Measurements from ENCODE around the gene ZFYVE28.
"Not testable (repeated sequence)": the region's sequence is repeated elsewhere in the genome, so short reads cannot be mapped to it uniquely, and the experiment has no call there.

ZFYVE28 gene

DNA sequence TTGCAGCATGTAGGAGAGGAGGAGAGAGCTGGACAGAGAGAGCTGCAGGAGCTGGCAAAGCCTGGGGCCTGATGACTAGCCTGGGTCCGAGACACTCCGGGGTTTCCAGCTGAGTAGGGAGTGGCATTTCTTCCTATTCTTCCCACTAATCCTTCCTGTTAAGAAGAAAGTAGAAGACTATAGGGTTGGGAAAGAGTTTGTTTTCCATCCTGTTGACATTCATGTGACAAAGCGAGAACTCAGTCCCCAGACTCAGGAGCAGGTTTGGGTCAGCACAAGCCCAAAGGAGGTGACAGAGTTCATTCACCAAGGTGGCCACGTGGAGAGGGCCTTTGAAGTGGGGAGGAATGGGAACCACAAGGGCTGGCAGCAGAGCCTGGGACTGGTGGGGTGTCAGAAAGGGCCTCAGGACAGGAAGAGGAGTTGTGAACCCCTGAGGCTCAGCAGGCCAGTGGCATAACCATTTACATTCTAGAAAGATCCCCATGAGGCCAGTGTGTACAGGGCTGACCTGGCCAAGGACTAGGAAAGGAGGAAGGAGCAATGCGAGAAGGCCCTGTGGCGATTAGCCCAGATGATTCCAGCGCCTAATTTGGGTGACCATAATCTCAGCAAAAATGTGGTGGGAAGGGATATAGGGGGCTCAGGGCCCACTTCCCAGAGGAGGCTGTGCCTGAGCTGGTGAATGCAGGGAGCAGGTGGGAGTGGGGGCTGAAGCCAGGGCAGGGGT is 173.2 kb downstream of the ZFYVE28 start:
- TF ChIP-seq JUND (IDR thresholded peaks at IDR 0.05; ENCODE audit: low read depth): no peak
- in situ Hi-C loops (cut with HindIII; ENCODE audit: low pct_unique_long_range_greater_than_20kb, low sequenced_read_pairs): no loop called here
- no peak for DNase-seq (ENCODE audit: low read depth in 1 of 2, low spot score in 1 of 2)

DNA sequence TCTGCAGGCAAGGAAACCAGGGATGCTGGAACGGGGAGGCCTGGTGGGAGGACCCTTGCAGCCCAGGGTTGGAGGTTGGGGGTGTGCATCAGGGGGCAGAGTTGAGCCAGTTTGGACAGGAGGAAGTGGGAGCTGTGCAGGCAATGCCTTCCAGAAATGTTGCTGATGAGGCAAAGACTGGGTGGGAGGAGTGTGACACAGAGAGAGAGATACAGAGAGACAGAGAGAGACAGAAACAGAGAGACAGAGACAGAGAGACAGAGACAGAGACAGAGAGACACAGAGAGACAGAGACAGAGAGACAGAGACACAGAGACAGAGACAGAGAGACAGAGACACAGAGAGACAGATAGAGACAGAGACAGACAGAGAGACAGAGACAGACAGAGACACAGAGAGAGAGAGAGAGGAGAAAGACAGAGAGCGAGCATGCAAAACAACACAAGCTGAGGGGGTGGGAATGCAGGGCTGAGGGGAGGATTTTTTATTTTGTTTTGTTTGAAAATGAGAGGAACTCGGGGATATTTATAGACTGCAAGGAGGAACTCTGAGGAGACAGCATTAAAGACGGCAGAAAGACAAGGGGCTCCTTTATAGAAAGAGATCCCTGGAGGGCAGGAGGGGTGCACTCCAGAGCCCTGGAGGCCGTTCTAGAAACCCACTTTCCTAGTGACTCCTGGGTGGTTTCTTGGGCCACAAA is 174.6 kb downstream of the ZFYVE28 start:
- in situ Hi-C loops (cut with HindIII; ENCODE audit: low pct_unique_long_range_greater_than_20kb, low sequenced_read_pairs): no loop called here
- TF ChIP-seq JUND (IDR thresholded peaks at IDR 0.05; ENCODE audit: low read depth): no peak
- DNase-seq (ENCODE audit: low read depth in 1 of 2, low spot score in 1 of 2): no peak

DNA sequence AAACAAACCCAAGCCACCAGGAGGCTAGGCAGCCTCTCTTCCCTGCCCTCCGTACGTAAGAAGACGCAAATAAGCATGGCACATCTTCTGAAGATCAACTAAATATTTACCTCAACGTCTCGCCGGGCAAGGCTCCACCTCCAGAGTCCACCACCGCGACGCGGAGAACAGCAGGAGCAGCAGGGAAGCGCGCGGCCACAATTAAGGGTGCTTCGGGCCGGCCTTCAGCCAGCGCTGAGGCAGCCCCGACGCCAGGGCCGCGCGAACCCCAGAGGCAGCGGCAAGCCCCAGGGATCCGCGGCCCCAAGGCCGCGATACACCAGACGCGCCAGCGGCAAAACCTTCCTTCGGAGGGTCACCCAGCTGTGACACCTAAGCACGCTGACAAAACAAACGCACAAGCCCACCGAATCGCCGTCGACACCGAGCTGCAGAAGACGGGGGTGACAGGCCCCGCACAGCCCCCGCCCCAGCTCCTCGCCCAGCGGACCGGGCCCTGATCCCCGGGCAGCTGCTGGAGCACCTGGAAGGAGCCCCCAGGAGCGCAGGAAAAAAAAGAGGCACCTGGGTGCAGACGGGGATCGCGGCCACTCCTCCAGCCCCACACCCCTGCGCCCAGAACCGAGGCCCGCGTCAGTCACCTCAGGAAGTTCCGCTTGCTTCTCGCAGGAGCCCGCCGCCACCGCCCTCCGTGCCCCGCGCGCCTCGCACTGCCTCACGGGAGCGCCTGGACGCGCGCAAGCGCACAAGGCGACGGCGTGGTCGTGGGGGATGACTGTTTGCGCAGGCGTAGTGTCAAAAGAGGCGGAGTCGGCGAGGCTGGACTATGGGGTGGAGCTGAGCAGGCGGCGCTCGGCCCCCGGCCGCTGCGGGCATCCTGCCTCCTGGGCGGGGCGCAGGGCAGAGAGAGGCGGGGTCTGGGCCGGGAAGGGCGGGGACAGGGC is 176.8 kb downstream of the ZFYVE28 start, which contains the start of the genes HAUS3 and POLN:
Gene HAUS3, minus strand, starts transcription at position 712 of the 944 bp plus-strand sequence. CDS start 1,175 bp downstream, outside the sequence.
Gene POLN, minus strand, starts transcription at position 712 of the 944 bp plus-strand sequence. CDS start 12,890 bp downstream, outside the sequence.
- TF ChIP-seq JUND (IDR thresholded peaks at IDR 0.05; ENCODE audit: low read depth): no peak
- in situ Hi-C loops (cut with HindIII; ENCODE audit: low pct_unique_long_range_greater_than_20kb, low sequenced_read_pairs): no loop called here
- DNase-seq (ENCODE audit: low read depth in 1 of 2, low spot score in 1 of 2): peak; percentile 98 to 99

DNA sequence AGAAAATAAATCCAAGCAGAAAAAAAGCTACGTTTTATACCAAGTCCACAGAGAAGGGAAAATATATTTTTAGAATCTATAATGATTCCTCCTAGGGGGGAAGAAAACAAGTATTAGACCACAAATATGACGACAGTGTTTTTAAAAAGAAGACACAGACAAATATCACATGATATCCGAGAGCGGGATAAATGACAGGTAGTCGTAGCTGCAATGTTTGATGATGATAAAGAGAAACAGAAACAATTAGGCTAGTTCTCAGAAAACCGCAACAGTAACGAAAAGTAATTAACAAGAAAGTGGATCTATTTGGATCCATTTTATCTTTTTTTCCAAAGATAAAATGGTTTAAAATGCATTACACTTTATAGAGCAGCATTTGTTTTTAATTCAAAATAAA is 177.4 kb downstream of the ZFYVE28 start:
- no peak for DNase-seq (ENCODE audit: low read depth in 1 of 2, low spot score in 1 of 2)
- TF ChIP-seq JUND (IDR thresholded peaks at IDR 0.05; ENCODE audit: low read depth): no peak
- in situ Hi-C loops (cut with HindIII; ENCODE audit: low pct_unique_long_range_greater_than_20kb, low sequenced_read_pairs): no loop called here

DNA sequence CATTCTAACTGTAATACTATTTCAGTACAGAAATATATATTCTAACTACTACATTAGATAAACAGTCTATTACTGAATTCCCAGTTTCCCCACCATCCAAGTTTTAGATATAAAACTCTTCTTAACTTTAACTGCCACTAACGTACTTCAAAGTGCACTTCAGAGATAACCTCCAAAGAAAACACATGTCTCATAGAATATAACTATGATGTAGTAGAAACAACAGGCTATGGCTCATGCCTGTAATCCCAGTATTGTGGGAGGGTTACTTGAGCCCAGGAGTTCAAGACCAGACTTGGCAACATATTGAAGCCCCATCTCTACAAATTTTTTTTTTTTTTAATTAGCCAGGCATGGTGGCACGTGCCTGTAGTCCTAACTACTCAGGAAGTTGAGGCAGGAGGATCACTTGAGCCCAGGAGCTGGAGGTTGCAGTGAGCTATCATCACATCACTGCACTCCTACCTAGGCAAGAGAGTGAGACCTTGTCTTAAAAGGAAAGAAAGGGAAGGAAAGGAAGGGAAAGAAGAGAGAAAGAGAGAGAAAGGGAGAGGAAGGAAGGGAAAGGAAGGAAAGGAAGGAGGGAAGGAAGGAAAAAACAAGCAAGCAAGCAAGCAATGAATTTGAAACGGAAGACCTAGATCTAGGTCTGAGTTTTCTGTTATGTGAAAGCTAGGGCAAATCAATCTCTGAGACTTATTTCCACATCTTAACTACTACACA is 181.3 kb downstream of the ZFYVE28 start:
- no peak for TF ChIP-seq JUND (IDR thresholded peaks at IDR 0.05; ENCODE audit: low read depth)
- no peak for DNase-seq (ENCODE audit: low read depth in 1 of 2, low spot score in 1 of 2)
- in situ Hi-C loops (cut with HindIII; ENCODE audit: low pct_unique_long_range_greater_than_20kb, low sequenced_read_pairs): no loop called here

DNA sequence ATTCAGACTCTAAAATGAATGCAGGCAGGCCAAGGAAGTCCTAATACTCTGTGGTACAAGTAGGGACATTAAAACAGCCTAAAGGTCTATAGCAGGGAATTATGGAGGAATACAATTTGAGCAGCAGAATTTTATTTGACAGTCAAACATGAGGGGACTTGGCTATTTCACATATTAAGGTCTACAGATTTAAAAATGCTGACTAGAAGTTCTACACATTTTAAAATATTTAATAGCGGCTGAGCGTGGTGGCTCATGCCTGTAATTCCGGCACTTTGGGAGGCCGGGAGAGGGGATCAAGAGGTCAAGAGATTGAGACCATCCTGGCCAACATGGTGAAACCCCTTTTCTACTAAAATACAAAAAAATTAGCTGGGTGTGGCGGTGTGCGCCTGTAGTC is 187.4 kb downstream of the ZFYVE28 start:
- in situ Hi-C loops (cut with HindIII; ENCODE audit: low pct_unique_long_range_greater_than_20kb, low sequenced_read_pairs): no loop called here
- TF ChIP-seq JUND (IDR thresholded peaks at IDR 0.05; ENCODE audit: low read depth): no peak
- DNase-seq (ENCODE audit: low read depth in 1 of 2, low spot score in 1 of 2): no peak

DNA sequence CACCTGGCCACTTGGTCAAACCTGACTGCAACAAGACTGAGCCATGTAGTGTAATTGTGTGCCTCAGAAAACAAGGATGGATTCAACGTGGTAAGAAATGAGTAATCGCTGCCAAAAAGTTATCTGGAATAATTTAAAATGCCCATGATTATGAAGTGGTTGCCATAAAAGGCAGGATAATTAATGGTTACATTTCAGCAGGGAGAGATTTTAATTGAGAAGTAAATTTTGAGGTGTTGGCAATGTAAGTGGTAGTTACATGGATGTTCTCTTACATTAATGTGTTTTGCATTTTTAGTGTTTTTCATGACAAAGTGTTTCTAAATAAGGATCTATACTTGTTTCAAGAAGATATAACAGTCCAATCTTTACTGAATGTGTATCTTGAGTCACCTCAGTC is 192.2 kb downstream of the ZFYVE28 start:
- in situ Hi-C loops (cut with HindIII; ENCODE audit: low pct_unique_long_range_greater_than_20kb, low sequenced_read_pairs): no loop called here
- no peak for DNase-seq (ENCODE audit: low read depth in 1 of 2, low spot score in 1 of 2)
- TF ChIP-seq JUND (IDR thresholded peaks at IDR 0.05; ENCODE audit: low read depth): no peak

DNA sequence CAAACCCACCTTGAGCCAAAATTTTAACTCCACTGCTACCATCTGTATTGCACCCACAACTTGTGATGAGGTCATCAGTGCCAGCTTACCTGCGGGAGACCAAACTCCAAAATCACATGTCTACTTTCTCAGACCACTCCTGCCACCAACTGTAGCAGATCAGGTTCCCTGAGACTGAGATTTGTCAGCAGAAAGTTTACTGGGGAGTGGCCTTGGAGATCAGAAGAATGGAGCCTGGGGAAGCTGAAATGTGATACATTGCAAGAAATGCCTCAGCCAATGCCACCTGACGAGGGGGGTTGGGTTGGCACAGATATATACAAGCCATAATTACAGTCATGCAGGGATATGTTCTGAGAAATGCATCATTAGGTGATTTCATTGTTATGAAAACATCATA is 195.6 kb downstream of the ZFYVE28 start:
- in situ Hi-C loops (cut with HindIII; ENCODE audit: low pct_unique_long_range_greater_than_20kb, low sequenced_read_pairs): no loop called here
- no peak for TF ChIP-seq JUND (IDR thresholded peaks at IDR 0.05; ENCODE audit: low read depth)
- peak in 1 of 2 experiments; percentile 45 for DNase-seq (ENCODE audit: low read depth in 1 of 2, low spot score in 1 of 2)

DNA sequence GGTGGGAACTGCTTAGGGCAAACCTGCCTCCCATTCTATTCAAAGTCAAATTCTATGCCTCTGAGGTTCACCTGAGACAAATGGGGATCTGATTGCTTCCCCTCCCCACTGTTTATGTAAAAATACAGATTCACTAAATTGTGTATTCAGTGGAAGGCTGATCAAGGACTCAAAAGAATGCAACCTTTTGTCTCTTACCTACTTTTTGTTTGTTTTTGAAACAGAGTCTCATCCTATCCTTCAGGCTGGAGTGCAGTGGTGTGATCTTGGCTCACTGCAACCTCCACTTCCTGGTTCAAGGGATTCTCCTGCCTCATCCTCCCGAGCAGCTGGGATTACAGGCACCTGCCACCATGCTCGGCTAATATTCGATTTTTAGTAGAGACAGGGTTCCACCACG is 197.1 kb downstream of the ZFYVE28 start:
- in situ Hi-C loops (cut with HindIII; ENCODE audit: low pct_unique_long_range_greater_than_20kb, low sequenced_read_pairs); DNase-seq (ENCODE audit: low read depth in 1 of 2, low spot score in 1 of 2): not testable (repeated sequence)

DNA sequence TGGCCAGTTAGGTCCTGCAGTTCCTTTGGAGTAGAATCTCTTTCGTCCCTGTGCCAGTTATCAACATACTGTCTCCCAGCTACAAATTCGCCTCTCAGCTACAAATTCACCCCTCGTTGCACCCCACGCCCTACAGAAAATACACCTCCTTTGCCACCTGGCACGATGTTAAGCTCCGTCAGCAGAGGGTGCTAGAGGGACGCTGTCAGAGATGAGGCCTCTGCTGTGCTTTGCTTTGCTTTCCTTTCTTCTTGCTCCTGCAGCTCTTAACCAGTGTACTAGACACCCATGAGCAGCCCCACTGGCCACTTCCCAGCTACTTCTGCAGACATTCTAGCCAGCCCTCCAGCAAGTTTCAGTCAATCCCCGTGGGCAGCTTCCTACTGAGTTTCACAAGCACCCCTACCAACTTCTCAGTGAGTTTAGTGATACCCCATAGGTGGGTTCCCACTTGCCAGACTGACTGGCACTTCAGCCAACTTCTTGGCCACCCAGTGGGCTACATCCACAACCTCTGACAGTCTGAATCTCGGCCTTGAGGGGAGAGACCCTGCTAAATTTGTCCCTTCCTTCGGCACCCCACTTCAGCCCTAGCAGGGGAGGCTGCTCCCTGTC is 198.3 kb downstream of the ZFYVE28 start:
- no peak for TF ChIP-seq JUND (IDR thresholded peaks at IDR 0.05; ENCODE audit: low read depth)
- DNase-seq (ENCODE audit: low read depth in 1 of 2, low spot score in 1 of 2): peak; percentile 51 to 82

More for the DNA sequence above, 198.3 kb downstream of the ZFYVE28 start:
- in situ Hi-C loops (cut with HindIII; ENCODE audit: low pct_unique_long_range_greater_than_20kb, low sequenced_read_pairs): no loop called here

Data from T47D (cell line).